HG03095 (cell line): ENCODE results near the gene TOP2A.

Experiments
- ATAC-seq: cut with Tn5 transposase; IDR thresholded peaks from one replicate; pipeline ENCODE4 v1.9.1; 2021; ENCODE audit warnings: moderate library complexity; ENCODE audit not compliant: unreplicated experiment

Gene TOP2A

GRCh38 chr17:40347319-40348135 lies 70.2 kb downstream of the TOP2A start:
- no peak for ATAC-seq

GRCh38 chr17:40346765-40347158 lies 70.9 kb downstream of the TOP2A start:
- no peak for ATAC-seq

DNA sequence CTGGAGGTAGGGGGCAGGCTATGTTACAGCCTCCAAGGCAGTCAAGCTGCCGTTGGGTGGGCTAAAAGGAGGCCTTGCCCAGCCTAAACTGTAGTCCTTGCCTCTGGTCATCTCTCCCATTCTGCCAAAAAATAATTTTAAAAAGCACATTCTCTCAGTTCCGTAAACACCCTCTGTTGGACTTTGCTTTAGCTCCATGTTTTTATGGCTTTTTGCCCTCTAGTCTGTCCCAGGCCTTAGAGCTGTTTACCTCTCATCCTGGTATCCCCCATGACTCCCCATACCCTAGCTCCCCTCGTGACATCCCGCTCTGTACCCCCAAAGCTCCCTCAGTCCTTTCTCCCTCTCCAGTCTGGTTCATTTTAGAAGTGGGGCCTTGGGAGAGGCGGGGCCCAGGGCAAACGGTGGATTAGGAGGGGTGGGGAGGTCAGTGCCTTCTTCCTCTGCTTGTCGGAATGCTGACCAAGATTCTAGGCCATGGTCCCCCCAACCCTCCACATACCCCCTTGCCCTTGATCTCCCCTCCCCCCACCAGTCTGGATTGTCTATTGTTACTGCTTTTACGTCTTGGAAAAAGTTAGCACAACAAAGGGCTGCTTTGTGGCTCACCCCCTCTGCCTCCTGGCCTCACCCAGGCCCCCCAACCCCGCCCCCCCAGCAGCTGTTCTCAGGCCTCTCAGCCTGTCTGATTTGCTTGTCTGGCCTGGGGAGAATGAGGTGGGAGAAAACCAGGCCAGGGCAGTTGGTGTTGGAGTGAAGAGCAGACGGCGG lies 71.5 kb downstream of the TOP2A start:
- ATAC-seq = no peak

DNA sequence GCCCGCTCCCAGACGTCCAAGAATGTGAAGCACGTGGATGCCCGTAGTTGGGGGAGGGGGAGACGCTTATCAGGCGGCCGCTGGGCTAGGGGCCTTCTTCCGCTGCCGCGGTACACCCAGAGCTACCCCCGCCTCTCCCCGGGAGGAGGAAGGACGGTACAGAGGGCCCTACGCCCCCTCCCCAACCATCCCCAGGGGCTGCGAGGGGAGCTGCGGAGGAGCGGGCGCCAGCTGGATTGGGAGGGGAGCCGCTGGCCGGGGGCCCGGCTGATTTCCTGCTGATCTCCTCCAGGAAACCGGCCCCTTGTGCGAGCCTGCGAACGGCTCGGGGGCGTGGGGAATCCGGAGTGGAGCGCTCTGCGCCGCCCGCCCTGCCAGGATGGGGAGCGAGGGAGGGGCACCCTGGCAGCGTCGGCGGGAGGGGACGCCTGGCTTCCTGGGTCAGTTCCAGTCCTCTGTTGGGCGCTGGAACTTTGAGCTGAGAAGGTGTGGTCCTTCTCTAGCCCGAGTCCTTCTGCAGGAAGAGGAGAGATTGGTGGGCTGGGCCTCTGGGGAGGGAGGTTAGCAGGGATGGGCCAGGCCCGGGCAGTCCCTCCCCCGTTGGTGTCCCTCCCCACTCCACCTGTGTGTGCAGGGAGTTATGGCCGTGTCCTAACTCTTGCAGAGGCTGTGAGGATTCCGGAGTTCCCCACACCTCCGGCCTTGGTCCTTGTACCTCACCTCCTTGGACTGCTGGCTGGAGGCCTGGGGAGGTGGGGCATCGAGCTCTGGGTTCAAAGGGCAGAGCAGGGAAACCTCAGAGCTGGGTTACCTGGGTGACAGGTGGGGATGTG lies 72.3 kb downstream of the TOP2A start:
- ATAC-seq = no peak

- ATAC-seq = no peak
Measured at GRCh38 chr17:40344421-40345160, 73.1 kb downstream of the TOP2A start.

- no peak for ATAC-seq
Measured at GRCh38 chr17:40343219-40344119, 74.2 kb downstream of the TOP2A start.

DNA sequence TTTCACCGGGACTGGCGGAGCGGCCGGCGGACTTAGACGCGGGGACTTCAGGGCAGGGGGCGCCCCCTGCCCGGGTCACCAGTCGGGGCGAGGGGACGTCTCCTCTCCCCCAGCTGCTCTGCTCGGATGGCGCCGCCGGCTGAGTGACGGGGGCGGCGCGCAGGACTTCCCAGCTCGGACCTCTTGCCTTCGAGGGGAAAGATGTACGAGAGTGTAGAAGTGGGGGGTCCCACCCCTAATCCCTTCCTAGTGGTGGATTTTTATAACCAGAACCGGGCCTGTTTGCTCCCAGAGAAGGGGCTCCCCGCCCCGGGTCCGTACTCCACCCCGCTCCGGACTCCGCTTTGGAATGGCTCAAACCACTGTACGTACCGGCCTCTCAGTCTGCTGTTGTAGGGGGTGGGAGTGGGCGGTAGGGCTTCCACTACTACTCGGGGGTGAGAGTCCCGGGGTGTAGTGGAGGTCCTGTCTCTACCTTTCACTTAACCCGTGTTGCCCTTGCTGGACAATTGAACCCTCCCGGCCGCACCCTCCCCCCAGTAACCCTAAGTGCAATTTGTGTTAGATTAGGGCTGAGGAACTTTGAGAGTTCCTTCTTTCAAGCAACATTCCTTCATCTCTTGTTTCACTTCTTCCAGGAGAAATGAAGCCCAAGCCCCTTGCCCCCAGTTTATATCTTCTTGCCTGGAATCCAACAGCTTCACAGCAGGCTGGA lies 75.0 kb downstream of the TOP2A start:
- ATAC-seq = no peak

DNA sequence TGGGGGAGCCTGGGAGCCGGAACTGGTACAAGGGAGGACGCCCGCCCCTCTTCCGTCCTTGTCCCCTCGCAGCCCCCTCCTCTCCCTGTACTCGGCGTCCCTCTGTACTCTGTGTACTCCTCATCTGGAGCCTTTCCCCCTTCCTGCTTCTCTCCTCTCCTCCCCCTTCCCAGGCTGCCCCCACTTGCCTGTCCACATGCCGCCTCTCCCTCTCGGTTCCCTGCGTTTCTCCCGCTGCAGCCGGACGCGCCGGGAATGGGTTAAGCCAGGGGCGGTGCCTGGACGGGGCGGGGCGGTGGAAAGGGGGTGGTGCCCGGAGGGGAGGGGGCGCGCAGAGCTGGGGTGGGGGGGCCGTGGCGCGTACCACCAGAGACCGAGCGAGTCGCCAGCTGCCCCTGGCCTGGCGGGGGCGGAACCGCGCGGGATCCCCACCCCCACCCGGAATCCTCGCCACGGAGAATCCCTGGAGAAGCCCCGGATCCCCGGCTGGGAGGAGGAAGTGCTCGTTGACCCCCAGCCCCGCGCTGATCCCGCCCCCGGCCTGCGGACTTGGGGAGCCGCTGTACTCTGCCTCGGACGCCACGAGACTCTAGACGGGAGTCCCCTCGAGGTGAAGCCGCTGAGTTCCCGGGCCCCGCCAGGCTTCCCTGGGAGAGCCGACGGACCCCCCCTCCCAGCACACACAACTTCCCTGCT lies 75.7 kb downstream of the TOP2A start:
- no peak for ATAC-seq

DNA sequence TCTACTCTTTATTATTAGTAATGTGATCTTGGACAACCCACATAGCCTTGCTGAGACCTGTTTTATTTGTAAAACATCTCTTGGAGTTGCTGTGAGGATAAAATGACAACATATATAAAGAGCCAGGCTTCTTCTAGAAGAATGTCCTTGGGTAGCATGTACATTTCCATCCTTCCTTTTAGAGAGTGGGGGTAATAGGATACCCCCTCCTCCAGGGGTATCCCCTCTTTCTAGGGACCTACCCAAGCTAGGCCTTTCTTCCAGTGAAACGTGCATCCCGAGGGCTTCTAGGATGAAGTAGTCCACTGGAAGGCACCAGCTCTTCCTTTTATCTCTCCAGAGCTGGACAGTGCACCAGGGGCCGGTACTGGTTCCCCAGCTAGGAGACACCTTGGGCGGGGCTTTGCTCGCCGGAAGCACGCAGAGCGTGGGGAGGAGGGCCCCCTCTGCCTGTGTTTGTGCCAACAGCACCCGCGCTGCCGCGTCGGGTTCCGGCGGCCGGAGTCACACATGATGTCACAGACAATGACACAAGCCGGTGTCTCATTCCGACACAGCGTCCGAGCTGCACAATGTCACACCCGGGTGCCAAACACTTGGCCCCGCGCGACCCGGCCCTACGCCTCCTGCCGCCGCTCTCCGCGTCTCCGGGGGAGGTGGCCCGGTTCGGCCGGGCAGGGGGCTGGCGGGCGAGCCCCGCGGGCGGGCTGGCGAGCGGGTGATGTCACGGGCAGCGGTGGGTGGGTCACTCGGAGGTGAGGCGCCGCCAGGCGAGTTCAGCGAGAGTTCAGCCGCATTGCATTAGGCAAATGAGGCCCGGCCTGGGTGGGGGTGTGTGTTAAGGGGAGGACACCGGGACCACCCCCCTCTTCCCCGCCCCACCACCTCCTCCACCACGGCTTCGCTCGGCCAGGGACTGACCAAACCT lies 76.6 kb downstream of the TOP2A start:
- ATAC-seq = peak; percentile 54

- no peak for ATAC-seq
Measured at GRCh38 chr17:40340327-40340726, 77.4 kb downstream of the TOP2A start.

DNA sequence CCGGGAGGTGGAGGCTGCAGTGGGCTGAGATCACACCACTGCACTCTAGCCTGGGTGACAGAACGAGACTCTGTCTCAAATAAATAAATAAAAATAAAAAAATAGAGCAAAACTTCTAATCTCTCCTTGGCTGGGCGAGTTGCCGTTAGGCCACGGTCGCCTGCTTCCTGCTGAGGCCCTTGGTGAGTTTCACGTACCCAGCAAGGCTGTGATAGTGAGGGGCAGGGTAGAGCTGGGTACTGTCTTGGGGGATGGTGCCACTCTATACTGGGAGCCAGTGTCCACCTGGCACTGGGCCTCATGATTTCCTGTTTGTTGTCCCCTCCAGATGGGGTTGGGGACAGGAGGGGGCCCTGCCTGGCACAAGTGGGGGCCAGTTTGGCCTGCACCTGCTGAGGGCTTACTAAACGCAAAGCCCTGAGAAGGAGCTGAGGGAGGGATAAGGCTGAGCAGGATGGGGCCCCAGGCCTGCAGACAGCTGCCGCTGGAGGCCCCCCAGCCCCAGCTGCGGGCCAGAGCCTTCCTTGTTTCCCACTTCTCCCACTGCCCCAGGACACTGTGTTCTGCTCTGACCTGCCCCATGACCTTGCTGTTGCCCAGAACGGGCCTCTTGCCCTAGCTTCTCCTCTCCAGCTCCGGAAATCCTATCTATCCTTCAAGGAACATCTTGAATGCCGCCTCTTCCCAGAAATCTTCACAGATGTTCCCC lies 78.6 kb downstream of the TOP2A start:
- ATAC-seq = no peak
